ENCODE measurements around the gene PEMT.

Gene PEMT

GRCh38 chr17:17549732-17550366, 41.7 kb downstream of the PEMT start:
- no peak for DNase-seq

GRCh38 chr17:17548044-17548443, 43.5 kb downstream of the PEMT start:
- DNase-seq = no peak

GRCh38 chr17:17547210-17547764, 44.2 kb downstream of the PEMT start:
- DNase-seq = no peak

GRCh38 chr17:17546399-17547185, 44.9 kb downstream of the PEMT start:
- no peak for DNase-seq

GRCh38 chr17:17545984-17546383, 45.5 kb downstream of the PEMT start:
- DNase-seq = no peak

GRCh38 chr17:17545031-17545820, 46.3 kb downstream of the PEMT start:
- no peak for DNase-seq

GRCh38 chr17:17542906-17543635, 48.4 kb downstream of the PEMT start:
- no peak for DNase-seq

- no peak for DNase-seq
These were observed 49.9 kb downstream of the PEMT start for GRCh38 chr17:17541640-17542001.

GRCh38 chr17:17540935-17541639, 50.4 kb downstream of the PEMT start:
- no peak for DNase-seq

- DNase-seq = peak; percentile 59
These were observed 51.1 kb downstream of the PEMT start for GRCh38 chr17:17540278-17540906.

- no peak for DNase-seq
These were observed 51.9 kb downstream of the PEMT start for GRCh38 chr17:17539591-17539990.

- DNase-seq = no peak
These were observed 52.8 kb downstream of the PEMT start for GRCh38 chr17:17538417-17539391.

- no peak for DNase-seq
These were observed 54.0 kb downstream of the PEMT start for GRCh38 chr17:17537311-17538099.

- no peak for DNase-seq
These were observed 54.8 kb downstream of the PEMT start for GRCh38 chr17:17536702-17537101.

GRCh38 chr17:17535957-17536356, 55.6 kb downstream of the PEMT start:
- no peak for DNase-seq

GRCh38 chr17:17533901-17534441, 57.5 kb downstream of the PEMT start:
- DNase-seq = no peak

- DNase-seq = no peak
These were observed 58.5 kb downstream of the PEMT start for GRCh38 chr17:17532991-17533390.

GRCh38 chr17:17531156-17531555, 60.4 kb downstream of the PEMT start:
- peak; percentile 14 for DNase-seq

All from retina (tissue), 1 donor.